Activated B cell treated with CpG ODN at 0.5 μM for 24 hours (primary cell): ENCODE measurements around the gene HELQ. TPM values are rescaled to one million over a fixed set of nuclear protein-coding genes. Genes with fewer than 3 reads are reported as not detected.

Experiments used
- ATAC-seq: fragments of 200-7000 bp; cut with Tn5 transposase; one replicate; pipeline ENCODE4 v1.10.0; 2021; ENCODE audit warnings: low read depth, mild to moderate bottlenecking, moderate library complexity
- CTCF ChIA-PET: fragments of 350-600 bp; sonication (Branson Sonifier 250); formaldehyde crosslinking; loops from one replicate; lab custom pipeline; 2021; ENCODE audit warnings: antibody characterized with exemption; lab: Charles Lee
- POLR2A ChIA-PET: fragments of 350-600 bp; sonication (Branson Sonifier 250); formaldehyde crosslinking; loops from one replicate; lab custom pipeline; 2021; ENCODE audit warnings: antibody characterized with exemption; lab: Charles Lee
- DNase-seq: peaks from one replicate; pipeline ENCODE4 v3.0.0; 2022
- H3K27ac Mint-ChIP-seq: one replicate; pipeline ENCODE4 v1.8.0; 2020; ENCODE audit warnings: mixed read lengths
- H3K27me3 Mint-ChIP-seq: one replicate; pipeline ENCODE4 v1.8.0; 2021; ENCODE audit warnings: mixed read lengths
- H3K36me3 Mint-ChIP-seq: one replicate; pipeline ENCODE4 v1.8.0; 2021; ENCODE audit warnings: low read depth, mixed read lengths
- H3K4me1 Mint-ChIP-seq: one replicate; pipeline ENCODE4 v1.8.0; 2021; ENCODE audit warnings: mixed read lengths
- H3K4me3 Mint-ChIP-seq: one replicate; pipeline ENCODE4 v1.8.0; 2020; ENCODE audit warnings: mild to moderate bottlenecking, mixed read lengths
- H3K9me3 Mint-ChIP-seq: one replicate; pipeline ENCODE4 v1.8.0; 2020; ENCODE audit warnings: mixed read lengths
- intact Hi-C: fragments of 100-400 bp; cut with micrococcal nuclease; formaldehyde crosslinking; loops from one replicate; pipeline ENCODE4 v1.15.1; 2024
- total RNA-seq: library from RNA; stranded (reverse); gene quantifications from 2 replicates; pipeline ENCODE4 v1.2.3, GENCODE V29; 2022
- TF ChIP-seq, protein P1 (sequence below): fragments of 200-600 bp; IDR thresholded peaks from one replicate; pipeline ENCODE4 v1.8.0; 2022; ENCODE audit warnings: antibody characterized with exemption, mild to moderate bottlenecking

The HELQ gene
- total RNA-seq, 1 donor from 2014 or later, result 32.9 TPM

DNA sequence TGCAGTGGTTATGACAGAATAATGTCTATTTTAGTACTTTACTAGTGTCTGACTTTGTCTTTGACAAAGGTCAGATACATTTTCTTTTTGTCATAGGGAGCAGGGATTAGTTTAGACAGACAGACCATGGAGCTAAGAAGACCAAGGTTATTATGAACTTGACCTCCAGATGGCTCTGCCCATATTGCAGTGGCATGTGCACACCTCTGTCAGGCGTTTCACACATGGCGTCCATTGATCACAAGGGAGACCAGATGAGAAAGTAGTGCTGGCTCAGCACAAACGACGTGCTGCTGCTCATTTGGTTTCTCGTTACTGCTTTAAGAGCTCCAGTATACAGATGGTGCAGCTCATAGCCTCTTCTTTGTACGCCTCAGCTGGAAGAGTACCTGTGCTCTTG is 64.7 kb downstream of the HELQ start:
- Mint-ChIP-seq H3K27me3 (no peaks in the 10 kb centered on the region), H3K4me3 (no peak overlapping the region), H3K4me1 (peaks cover 38% of the 10 kb centered on the region), H3K27ac (no peak overlapping the region), H3K9me3 (no peaks in the 10 kb centered on the region), H3K36me3 (no peaks in the 10 kb centered on the region)
- DNase-seq (no peak), ATAC-seq (no peak)
- TF ChIP-seq, protein P1, sequence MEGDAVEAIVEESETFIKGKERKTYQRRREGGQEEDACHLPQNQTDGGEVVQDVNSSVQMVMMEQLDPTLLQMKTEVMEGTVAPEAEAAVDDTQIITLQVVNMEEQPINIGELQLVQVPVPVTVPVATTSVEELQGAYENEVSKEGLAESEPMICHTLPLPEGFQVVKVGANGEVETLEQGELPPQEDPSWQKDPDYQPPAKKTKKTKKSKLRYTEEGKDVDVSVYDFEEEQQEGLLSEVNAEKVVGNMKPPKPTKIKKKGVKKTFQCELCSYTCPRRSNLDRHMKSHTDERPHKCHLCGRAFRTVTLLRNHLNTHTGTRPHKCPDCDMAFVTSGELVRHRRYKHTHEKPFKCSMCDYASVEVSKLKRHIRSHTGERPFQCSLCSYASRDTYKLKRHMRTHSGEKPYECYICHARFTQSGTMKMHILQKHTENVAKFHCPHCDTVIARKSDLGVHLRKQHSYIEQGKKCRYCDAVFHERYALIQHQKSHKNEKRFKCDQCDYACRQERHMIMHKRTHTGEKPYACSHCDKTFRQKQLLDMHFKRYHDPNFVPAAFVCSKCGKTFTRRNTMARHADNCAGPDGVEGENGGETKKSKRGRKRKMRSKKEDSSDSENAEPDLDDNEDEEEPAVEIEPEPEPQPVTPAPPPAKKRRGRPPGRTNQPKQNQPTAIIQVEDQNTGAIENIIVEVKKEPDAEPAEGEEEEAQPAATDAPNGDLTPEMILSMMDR, result no peak
- ChIA-PET CTCF (no interaction called here), POLR2A (interaction anchor here (0.7 kb wide), 1 partner anchor 13 kb away, joined by 3 read pairs; no protein-coding TSS in a partner anchor)
- intact Hi-C loops, result no loop called here

DNA sequence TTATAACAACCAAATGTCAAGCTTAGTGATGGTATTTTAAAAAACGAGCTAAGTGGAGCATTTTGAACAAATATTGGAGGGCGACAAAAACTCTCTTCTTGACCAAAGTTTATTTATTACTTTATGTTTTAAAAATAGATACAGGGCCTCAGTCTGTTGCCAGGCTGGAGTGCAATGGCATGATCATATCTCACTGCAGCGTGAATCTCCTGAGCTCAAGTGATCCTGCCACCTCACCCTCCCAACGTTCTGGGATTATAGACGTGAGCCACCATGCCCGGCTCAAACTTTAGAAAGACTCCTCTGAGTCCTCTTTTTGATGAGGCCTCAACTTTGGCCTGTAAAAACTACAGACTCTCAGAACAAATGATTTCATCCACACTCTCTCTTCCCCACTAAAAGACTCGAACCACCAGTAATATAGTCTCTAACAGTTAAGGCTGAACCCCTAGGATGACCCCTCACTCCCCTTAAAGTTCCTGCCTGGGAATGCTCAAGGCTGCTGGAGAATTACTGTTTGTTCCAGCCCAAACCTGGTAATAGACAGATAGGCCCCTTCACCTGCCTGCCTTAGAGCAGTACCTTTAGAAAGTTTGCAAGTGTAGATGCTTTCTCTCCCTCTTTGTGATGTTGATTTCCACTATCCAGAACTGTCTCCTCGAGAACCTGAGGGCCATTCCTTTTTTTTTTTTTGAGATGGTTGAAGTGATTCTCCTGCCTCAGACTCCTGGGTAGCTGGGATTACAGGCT is 65.7 kb downstream of the HELQ start:
- TF ChIP-seq, protein P1, result no peak
- no peak for DNase-seq
- ChIA-PET CTCF (no interaction called here), POLR2A (no interaction called here)
- intact Hi-C loops, result no loop called here
- Mint-ChIP-seq H3K4me3 (no peak overlapping the region), H3K27ac (no peak overlapping the region), H3K36me3 (no peaks in the 10 kb centered on the region), H3K9me3 (no peaks in the 10 kb centered on the region), H3K4me1 (peaks cover 45% of the 10 kb centered on the region), H3K27me3 (no peaks in the 10 kb centered on the region)
- ATAC-seq, result no peak

DNA sequence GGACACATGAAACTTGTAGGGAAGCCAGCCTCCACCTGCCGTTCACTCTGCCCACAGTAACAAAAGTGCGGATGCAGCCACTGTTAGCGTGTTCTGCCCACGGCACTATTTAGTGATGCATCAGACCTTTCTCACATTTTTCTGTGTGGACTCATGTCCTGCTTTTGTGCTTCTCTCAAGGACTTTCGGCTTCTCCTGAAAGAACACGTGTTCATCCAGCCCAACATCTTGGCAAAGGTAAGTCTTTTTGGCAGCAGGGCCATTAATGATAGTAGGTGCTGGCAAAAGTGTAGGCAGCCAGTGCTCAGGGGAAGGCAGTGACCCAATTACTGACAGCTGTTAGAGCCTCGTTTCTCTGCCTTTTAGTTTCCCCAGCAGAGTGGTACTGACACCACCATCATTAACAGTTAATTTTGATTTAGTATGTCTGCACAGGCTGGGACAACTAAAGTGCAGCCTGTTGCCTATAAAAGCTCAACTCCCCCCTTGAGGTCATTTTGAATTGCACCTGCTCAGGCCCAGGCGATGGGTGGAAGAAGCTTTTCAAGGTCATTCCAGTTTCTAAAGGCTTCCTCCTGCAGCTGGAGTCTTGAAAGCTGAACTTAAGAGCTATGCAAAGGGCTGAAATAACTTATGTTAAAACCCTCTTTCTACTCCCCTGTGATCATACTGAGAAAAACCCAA is 66.4 kb downstream of the HELQ start:
- TF ChIP-seq, protein P1, result no peak
- DNase-seq, result no peak
- Mint-ChIP-seq H3K27me3 (no peaks in the 10 kb centered on the region), H3K9me3 (no peaks in the 10 kb centered on the region), H3K27ac (peak overlapping the region; percentile 35), H3K36me3 (no peaks in the 10 kb centered on the region), H3K4me1 (peaks cover 45% of the 10 kb centered on the region), H3K4me3 (no peak overlapping the region)
- intact Hi-C loops, result no loop called here
- ATAC-seq, result no peak
- POLR2A ChIA-PET, result no interaction called here
- CTCF ChIA-PET, result no interaction called here

DNA sequence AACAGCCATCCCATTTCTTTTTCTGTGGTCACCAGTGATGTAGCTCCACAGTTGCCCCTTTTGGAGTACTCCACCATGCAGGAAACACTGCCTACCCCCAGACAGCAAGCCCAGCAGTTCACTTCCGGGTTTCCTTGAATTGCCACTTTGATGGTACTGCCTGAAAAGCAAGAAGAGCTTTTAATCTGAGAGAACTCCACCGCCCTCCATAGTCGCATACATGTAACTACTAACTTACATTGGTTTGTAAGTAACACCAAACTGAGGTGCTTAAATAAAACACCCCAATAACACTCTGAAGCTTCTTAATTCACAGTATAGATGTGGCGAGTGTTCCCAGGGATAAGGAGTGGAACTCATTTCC is 67.3 kb downstream of the HELQ start:
- POLR2A ChIA-PET, result interaction anchor here (1.4 kb wide), 1 partner anchor 589 kb away, joined by 3 read pairs; no protein-coding TSS in a partner anchor
- intact Hi-C loops, result no loop called here

More for the DNA sequence above, 67.3 kb downstream of the HELQ start:
- CTCF ChIA-PET, result no interaction called here
- Mint-ChIP-seq H3K4me3 (no peak overlapping the region), H3K36me3 (no peaks in the 10 kb centered on the region), H3K27me3 (no peaks in the 10 kb centered on the region), H3K9me3 (no peaks in the 10 kb centered on the region), H3K4me1 (peaks cover 45% of the 10 kb centered on the region), H3K27ac (peak overlapping the region; percentile 86)
- TF ChIP-seq, protein P1, result no peak
- no peak for DNase-seq
- ATAC-seq, result no peak
